Measurements from ENCODE around the gene ALOX5.

- TF ChIP-seq CTCF (IDR thresholded peaks at IDR 0.05): no peak
- no peak for TF ChIP-seq POLR2A (IDR thresholded peaks at IDR 0.05)
These were observed 116.3 kb downstream of the ALOX5 start for GRCh38 chr10:45490277-45490676.

All from heart left ventricle (tissue), 13 donors.